ENCODE results near the gene BAMBI. TPM values are rescaled to one million over a fixed set of nuclear protein-coding genes. Genes with fewer than 3 reads are reported as not detected.
"Not testable (repeated sequence)": the region's sequence is repeated elsewhere in the genome, so short reads cannot be mapped to it uniquely, and the experiment has no call there.

The BAMBI gene, protein sequence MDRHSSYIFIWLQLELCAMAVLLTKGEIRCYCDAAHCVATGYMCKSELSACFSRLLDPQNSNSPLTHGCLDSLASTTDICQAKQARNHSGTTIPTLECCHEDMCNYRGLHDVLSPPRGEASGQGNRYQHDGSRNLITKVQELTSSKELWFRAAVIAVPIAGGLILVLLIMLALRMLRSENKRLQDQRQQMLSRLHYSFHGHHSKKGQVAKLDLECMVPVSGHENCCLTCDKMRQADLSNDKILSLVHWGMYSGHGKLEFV
- total RNA-seq (2014; rRNA removed; shearing (Covaris generic)): 3.9 and 4.0 TPM in 2 replicates
- 0.21 and 3.6 TPM in 2 replicates for polyA plus RNA-seq (2014; cell fraction: nucleus; rRNA removed)

DNA sequence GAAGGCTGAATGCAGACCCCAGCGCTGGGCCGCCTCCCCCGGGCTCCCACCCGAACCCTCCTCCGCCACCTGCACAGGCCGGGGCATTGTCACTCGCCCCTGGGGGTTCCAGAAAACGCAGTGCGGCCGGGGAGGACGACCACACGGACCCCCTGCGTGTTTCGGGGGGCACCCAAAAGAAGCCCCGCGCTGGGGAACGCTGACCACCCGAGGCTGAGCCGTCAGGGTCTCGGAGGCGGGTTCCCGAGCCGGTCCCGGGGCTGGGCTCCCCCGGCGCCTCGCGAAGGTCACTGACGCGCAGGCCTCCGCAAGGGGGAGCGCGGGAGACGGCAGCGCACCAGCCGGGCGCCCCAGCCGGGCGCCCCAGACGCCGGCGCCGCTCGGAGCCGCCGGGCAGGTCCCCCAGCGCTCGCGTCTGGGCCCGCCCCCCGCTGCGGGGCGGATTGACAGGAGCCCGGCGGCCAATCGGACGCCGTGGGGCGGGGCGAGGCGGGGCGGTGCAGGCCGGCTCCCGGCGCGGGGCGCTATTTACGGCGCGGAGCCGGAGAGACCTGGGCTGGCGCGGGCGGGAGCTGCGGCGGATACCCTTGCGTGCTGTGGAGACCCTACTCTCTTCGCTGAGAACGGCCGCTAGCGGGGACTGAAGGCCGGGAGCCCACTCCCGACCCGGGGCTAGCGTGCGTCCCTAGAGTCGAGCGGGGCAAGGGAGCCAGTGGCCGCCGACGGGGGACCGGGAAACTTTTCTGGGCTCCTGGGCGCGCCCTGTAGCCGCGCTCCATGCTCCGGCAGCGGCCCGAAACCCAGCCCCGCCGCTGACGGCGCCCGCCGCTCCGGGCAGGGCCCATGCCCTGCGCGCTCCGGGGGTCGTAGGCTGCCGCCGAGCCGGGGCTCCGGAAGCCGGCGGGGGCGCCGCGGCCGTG, at the start of gene BAMBI:
BAMBI (plus strand) TSS at position 554 of the 920 bp plus-strand sequence. CDS start 377 bp downstream, outside the sequence.
- peak; percentile 82 for DNase-seq (ENCODE audit: extremely low read depth, low read depth)

DNA sequence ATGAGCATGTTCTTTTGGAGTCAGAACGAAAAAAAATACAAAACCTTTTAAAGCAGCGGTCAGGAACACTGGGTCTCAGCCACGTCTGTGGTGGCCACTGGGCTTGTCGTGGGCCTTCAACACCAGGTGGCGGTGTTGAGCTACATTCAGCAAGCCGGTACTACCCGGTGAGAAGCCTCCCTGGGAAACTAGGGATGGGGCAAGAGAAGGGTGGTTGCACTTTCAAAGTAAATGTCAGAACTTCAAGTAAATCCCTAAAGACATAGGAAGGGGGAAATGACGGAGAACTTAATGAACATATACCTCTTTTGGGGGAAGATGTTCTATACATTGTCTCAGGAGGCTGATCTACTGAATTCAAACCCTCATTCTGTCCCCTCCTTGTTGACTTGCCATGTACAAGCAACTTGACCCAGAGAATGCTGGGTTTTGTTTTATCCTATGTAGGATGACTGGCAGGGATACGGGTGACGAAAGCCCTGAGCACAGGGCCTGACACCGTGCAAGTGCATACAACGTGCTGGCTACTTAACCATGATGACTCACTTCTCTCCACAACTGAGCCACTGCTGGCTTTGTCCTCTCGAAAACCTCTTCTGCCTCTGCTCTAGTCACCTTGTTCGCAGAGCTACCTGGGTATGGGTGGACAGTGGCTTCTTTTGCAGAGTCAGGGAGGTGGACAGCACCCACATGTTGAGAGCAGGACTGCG, 49.0 kb upstream of the BAMBI start:
- peak; percentile 67 for DNase-seq (ENCODE audit: extremely low read depth, low read depth)

DNA sequence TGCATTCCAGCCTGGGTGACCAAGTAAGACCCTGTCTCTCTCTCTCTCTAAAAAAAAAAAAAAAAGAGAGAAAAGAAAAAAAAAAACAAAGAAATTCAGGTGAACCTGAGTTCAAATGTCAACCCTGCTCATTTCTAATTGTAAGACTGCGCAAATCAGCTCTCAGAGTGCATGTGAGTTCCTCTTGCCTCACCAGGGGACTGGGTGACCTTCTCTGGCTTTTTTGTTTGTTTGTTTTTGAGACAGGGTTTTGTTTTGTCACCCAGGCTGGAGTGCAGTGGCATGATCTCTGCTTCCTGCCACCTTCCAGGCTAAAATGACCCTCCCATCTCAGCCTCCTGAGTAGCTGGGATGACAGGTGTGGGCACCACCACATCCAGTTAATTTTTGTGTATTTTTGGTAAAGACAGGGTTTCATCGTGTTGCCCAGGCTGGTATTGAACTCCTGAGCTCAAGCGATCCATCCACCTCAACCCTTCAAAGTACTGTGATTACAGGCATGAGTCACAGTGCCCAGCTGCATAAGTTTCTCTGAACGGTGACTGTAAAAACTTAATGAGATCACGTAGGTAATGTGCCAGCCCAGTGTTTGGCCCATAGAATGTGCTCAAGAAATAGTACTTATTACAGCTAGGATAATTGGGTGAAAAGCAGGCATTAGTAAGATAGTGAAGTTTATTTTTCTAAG, 45.3 kb upstream of the BAMBI start:
- DNase-seq (ENCODE audit: extremely low read depth, low read depth): no peak

GRCh38 chr10:28632584-28632945, 44.8 kb upstream of the BAMBI start:
- DNase-seq (ENCODE audit: extremely low read depth, low read depth): no peak

DNA sequence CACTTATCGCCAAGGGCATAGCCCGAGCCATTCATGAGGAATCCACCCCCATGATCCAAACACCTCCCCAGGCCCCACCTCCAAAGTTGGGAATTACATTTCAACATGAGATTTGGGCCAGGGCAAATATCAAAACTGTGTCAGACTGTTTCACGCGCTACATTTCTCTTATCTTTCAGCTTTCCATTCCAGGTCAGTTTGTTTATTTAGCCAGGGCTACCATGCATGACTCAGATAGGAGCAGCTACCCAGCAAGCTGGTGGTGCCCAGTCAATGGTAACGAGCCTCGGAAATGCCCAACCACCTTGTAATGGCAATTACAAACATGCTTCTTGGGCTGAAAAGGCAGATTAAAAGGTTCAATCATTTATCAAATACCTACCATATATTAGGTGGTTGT, 43.6 kb upstream of the BAMBI start:
- DNase-seq (ENCODE audit: extremely low read depth, low read depth): no peak

DNA sequence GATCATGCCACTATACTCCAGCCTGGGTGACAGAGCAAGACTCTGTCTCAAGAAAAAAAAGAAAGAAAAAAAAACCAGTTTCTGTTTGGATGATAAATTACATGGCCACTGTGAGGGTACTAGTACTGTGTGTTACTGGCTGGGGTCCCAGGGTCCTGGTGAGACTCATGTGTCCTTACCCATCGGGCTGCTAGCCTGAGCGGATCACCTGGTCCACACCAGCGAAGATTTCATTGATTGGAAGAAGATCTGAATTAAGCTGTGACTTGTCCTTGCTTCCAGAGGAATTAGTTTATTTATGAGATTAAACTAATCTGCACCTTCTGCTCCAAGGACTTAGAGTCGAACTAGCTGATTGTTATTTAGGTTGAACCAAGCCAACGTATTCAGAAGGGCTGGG, 40.0 kb upstream of the BAMBI start:
- no peak for DNase-seq (ENCODE audit: extremely low read depth, low read depth)

DNA sequence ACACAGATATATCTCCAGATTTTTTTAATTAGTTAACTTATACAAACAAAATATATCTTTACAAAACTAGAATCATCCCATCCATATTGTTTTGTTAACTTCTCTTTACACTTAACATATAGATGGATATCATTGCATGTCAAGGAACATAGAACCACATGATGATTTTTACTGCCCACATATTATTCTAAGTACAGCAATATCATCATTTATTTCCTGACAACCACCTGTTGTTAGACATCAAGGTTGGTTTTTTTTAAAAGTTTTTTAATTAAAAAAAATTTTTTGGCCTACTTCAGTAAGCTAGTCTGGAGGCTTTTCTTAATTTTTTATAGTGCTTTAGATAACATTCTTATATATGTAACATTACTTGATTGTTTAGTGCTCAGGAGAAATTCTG, 38.9 kb upstream of the BAMBI start:
- no peak for DNase-seq (ENCODE audit: extremely low read depth, low read depth)

DNA sequence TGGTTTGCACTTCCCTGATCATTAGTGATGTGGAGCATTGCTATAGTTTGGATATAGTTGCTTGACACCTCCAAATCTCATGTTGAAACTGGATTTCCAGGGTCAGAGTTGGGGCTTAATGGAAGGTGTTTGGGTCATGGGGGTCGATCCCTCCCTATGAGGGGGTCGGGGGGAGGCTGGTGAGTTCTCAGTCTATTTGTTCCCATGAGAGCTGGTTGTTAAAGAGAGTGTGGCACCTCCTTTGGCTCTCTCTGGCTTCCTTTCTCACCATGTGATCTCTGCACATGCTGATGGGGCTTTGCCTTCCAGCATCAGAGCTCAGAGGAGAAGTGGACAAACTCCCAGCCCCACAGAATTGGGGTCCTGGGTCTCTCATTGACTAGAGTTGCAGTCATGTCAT, 36.8 kb upstream of the BAMBI start:
- no peak for DNase-seq (ENCODE audit: extremely low read depth, low read depth)

DNA sequence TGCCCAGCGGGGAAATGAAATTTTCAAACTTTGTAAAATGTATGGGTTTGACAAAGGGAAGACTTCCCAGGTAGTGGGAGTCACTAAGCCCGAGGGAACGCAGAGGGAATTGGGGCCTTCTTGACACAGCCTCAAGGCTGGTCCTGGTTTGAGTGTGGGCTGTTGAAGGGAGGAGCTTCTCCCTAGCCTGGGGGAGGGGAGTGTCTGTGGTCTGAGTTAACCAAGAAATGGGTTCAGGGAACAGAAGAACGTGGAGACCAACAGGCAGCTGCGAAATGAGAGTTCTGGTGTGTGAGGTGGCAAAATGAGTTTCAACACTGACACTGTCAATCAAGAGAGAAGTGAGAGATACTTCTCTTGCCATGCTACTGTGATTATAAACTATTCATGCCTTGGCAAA, 32.7 kb upstream of the BAMBI start:
- no peak for DNase-seq (ENCODE audit: extremely low read depth, low read depth)

DNA sequence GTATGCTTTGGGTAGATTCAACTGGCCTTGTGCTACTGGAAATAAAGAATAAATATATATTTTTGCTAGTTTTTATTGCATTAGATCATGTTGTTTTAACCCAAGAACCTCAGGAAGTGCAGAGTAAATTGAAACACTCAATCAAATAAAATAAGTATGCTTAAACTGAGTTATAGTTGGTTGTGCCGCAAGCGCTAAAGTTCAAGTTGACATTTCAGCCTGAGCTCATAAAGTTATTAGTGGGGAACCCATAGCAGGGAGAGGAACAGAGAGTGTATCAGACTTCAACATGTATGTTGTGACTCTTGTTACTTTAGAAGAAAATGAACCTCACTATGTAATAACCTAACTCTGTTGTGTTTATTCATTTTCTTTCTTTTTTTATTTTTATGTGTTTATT, 25.2 kb upstream of the BAMBI start:
- DNase-seq (ENCODE audit: extremely low read depth, low read depth): no peak

GRCh38 chr10:28652703-28653102, 24.6 kb upstream of the BAMBI start:
- DNase-seq (ENCODE audit: extremely low read depth, low read depth): no peak

- DNase-seq (ENCODE audit: extremely low read depth, low read depth): not testable (repeated sequence)
Observed at GRCh38 chr10:28658824-28659223, 18.5 kb upstream of the BAMBI start.

GRCh38 chr10:28661035-28661434, 16.3 kb upstream of the BAMBI start:
- DNase-seq (ENCODE audit: extremely low read depth, low read depth): no peak

GRCh38 chr10:28663576-28664368, 13.5 kb upstream of the BAMBI start:
- DNase-seq (ENCODE audit: extremely low read depth, low read depth): peak; percentile 71

- DNase-seq (ENCODE audit: extremely low read depth, low read depth): no peak
Observed at GRCh38 chr10:28664369-28664740, 13.0 kb upstream of the BAMBI start.

- DNase-seq (ENCODE audit: extremely low read depth, low read depth): no peak
Observed at GRCh38 chr10:28666751-28667467, 10.4 kb upstream of the BAMBI start.

DNA sequence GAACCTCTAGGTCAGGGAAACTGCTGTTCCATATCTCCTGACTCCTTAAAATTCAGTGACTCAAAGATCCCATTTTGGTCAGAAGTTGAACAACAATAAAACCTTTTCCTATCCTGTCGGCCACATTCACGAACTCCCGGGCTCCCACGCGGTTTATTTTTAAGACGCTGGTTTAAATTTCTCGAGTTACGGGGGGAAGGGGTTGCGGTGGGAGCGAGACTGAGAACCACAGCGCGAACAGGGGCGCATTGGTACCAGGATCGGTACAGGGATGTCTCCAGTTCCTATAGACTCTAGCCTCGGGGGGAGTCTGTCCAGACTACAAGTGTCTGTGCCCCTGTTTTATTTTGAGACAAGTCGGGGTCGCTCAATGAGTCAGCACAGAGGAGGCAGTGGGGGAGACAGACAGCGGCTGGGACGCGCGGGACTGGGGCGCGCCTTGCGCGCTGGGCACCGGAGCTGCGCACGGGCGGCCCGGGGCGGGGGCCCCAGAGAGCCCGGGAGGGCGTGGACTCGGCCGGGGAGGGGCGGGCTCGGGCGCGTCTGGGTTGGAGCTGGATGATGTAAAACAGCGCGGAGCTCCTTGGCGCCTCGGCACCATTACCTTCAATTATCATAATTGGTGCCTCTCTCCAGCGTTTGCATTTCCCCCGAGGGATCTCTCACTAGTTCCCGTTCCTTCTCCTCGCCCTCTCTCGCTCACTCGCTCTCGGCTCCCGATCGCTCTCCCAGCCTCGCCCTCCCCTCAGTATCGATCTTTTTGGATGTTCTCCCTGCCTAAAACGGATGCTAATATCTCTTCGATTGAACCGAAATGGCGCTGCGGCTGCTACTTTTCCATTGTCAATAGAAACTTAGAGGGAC, 8.7 kb upstream of the BAMBI start:
- DNase-seq (ENCODE audit: extremely low read depth, low read depth): no peak
